ENCODE results near the gene RAB29.
A peak's percentile ranks its signal among the peaks of the same experiment; 100 is the strongest.

Gene RAB29

DNA sequence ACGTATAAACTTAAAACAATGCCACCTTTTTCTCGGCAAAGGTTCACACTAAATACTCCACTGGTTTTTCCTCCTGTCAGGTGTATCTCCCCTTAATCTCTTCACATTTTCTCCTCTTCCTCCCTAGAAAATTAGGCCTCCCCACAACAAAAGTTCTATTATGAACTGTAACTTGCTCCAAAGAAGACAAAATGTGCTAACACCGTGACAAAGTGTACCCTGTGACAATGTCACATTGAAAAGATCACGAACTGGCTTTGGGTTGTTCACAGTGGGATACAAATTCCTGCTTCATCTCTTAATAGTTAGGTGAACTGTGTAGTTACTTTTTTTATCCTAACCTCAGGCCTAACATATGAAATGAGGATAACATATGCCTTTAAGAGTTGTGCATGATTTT, 31.3 kb downstream of the RAB29 start (continued):
- no peak for TF ChIP-seq POU6F1 (CRISPR knock-in tag; IDR thresholded peaks at IDR 0.05; ENCODE audit: borderline replicate concordance, low read depth)

- no peak for TF ChIP-seq ARNTL (CRISPR knock-in tag; IDR thresholded peaks at IDR 0.05; ENCODE audit: borderline replicate concordance, low read depth)
- no peak for TF ChIP-seq ZNF70 (CRISPR knock-in tag; IDR thresholded peaks at IDR 0.05)
- no peak for TF ChIP-seq POU6F1 (CRISPR knock-in tag; IDR thresholded peaks at IDR 0.05; ENCODE audit: borderline replicate concordance, low read depth)
- TF ChIP-seq ZC3H10 (CRISPR knock-in tag; IDR thresholded peaks at IDR 0.05), result no peak
- no peak for TF ChIP-seq ISL1 (CRISPR knock-in tag; IDR thresholded peaks at IDR 0.05)
- no peak for TF ChIP-seq ZFP3 (CRISPR knock-in tag; IDR thresholded peaks at IDR 0.05)
- no peak for TF ChIP-seq ZNF8 (CRISPR knock-in tag; IDR thresholded peaks at IDR 0.05)
- no peak for ATAC-seq
These were observed 33.6 kb downstream of the RAB29 start for GRCh38 chr1:205741681-205742080.

GRCh38 chr1:205739348-205740160, 35.7 kb downstream of the RAB29 start:
- TF ChIP-seq ARNTL (CRISPR knock-in tag; IDR thresholded peaks at IDR 0.05; ENCODE audit: borderline replicate concordance, low read depth) (no peak), CREB5 (CRISPR knock-in tag; IDR thresholded peaks at IDR 0.05; ENCODE audit: low read depth) (no peak), ESRRG (CRISPR knock-in tag; IDR thresholded peaks at IDR 0.05) (no peak), PPARA (CRISPR knock-in tag; IDR thresholded peaks at IDR 0.05; ENCODE audit: borderline replicate concordance) (no peak), TCF4 (CRISPR knock-in tag; IDR thresholded peaks at IDR 0.05; ENCODE audit: borderline replicate concordance) (no peak), GLIS3 (CRISPR knock-in tag; IDR thresholded peaks at IDR 0.05) (no peak), ZFP3 (CRISPR knock-in tag; IDR thresholded peaks at IDR 0.05) (no peak), ZNF565 (CRISPR knock-in tag; conservative IDR thresholded peaks at IDR 0.05; ENCODE audit: low read depth) (no peak), TOX (CRISPR knock-in tag; IDR thresholded peaks at IDR 0.05; ENCODE audit: borderline replicate concordance) (no peak), BACH2 (CRISPR knock-in tag; IDR thresholded peaks at IDR 0.05; ENCODE audit: borderline replicate concordance) (no peak), POU6F1 (CRISPR knock-in tag; IDR thresholded peaks at IDR 0.05; ENCODE audit: borderline replicate concordance, low read depth) (no peak), ZNF8 (CRISPR knock-in tag; IDR thresholded peaks at IDR 0.05) (no peak), RARB (CRISPR knock-in tag; IDR thresholded peaks at IDR 0.05) (no peak)
- TF ChIP-seq, protein P1, sequence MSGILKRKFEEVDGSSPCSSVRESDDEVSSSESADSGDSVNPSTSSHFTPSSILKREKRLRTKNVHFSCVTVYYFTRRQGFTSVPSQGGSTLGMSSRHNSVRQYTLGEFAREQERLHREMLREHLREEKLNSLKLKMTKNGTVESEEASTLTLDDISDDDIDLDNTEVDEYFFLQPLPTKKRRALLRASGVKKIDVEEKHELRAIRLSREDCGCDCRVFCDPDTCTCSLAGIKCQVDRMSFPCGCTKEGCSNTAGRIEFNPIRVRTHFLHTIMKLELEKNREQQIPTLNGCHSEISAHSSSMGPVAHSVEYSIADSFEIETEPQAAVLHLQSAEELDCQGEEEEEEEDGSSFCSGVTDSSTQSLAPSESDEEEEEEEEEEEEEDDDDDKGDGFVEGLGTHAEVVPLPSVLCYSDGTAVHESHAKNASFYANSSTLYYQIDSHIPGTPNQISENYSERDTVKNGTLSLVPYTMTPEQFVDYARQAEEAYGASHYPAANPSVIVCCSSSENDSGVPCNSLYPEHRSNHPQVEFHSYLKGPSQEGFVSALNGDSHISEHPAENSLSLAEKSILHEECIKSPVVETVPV (CRISPR knock-in tag; IDR thresholded peaks at IDR 0.05), result no peak
- TF ChIP-seq, protein P2, sequence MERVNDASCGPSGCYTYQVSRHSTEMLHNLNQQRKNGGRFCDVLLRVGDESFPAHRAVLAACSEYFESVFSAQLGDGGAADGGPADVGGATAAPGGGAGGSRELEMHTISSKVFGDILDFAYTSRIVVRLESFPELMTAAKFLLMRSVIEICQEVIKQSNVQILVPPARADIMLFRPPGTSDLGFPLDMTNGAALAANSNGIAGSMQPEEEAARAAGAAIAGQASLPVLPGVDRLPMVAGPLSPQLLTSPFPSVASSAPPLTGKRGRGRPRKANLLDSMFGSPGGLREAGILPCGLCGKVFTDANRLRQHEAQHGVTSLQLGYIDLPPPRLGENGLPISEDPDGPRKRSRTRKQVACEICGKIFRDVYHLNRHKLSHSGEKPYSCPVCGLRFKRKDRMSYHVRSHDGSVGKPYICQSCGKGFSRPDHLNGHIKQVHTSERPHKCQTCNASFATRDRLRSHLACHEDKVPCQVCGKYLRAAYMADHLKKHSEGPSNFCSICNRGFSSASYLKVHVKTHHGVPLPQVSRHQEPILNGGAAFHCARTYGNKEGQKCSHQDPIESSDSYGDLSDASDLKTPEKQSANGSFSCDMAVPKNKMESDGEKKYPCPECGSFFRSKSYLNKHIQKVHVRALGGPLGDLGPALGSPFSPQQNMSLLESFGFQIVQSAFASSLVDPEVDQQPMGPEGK (CRISPR knock-in tag; IDR thresholded peaks at IDR 0.05; ENCODE audit: borderline replicate concordance), result no peak
- TF ChIP-seq, protein P3, sequence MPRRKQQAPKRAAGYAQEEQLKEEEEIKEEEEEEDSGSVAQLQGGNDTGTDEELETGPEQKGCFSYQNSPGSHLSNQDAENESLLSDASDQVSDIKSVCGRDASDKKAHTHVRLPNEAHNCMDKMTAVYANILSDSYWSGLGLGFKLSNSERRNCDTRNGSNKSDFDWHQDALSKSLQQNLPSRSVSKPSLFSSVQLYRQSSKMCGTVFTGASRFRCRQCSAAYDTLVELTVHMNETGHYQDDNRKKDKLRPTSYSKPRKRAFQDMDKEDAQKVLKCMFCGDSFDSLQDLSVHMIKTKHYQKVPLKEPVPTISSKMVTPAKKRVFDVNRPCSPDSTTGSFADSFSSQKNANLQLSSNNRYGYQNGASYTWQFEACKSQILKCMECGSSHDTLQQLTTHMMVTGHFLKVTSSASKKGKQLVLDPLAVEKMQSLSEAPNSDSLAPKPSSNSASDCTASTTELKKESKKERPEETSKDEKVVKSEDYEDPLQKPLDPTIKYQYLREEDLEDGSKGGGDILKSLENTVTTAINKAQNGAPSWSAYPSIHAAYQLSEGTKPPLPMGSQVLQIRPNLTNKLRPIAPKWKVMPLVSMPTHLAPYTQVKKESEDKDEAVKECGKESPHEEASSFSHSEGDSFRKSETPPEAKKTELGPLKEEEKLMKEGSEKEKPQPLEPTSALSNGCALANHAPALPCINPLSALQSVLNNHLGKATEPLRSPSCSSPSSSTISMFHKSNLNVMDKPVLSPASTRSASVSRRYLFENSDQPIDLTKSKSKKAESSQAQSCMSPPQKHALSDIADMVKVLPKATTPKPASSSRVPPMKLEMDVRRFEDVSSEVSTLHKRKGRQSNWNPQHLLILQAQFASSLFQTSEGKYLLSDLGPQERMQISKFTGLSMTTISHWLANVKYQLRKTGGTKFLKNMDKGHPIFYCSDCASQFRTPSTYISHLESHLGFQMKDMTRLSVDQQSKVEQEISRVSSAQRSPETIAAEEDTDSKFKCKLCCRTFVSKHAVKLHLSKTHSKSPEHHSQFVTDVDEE (CRISPR knock-in tag; IDR thresholded peaks at IDR 0.05), result no peak
- ATAC-seq, result peak; percentile 36; the same call in 1 of the 3 replicates
